ENCODE measurements around the gene CATSPER1. TPM values are rescaled to one million over a fixed set of nuclear protein-coding genes. Genes with fewer than 3 reads are reported as not detected.

Gene CATSPER1
- 0.51 TPM for total RNA-seq
- long read RNA-seq, result 0 reads

DNA sequence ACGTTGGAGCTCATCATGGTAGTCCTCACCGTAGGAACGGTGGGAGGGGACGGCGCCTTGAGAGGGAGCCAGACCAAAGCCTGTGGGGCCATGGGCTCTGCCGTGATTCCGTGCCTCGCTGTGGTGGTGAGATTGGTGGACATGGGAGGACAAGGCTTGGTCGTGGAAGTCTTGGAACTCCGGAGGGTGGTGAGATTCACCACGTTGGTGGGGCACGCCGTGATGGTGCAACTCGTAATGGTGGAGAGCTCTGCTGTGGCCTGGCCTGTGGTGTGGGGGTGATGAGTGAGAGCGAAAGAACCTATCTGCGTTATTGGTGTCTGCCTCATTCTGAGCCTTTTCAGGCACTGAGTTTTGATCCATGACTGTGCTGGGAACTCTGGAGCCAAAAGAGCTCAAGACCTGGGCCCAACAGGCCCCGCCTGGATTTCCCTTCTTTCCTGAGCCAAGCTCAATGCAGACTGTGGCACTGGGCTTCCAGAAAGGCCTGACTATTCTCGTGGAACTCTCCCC lies at the start of gene CATSPER1:
Gene CATSPER1, minus strand, starts transcription at position 463 of the 513 bp plus-strand sequence. Its CDS starts 100 bp downstream, at position 363.
- no peak for DNase-seq (ENCODE audit: low spot score)

- no peak for DNase-seq (ENCODE audit: low spot score)
Measured at GRCh38 chr11:66075273-66075672, 49.0 kb upstream of the CATSPER1 start.

DNA sequence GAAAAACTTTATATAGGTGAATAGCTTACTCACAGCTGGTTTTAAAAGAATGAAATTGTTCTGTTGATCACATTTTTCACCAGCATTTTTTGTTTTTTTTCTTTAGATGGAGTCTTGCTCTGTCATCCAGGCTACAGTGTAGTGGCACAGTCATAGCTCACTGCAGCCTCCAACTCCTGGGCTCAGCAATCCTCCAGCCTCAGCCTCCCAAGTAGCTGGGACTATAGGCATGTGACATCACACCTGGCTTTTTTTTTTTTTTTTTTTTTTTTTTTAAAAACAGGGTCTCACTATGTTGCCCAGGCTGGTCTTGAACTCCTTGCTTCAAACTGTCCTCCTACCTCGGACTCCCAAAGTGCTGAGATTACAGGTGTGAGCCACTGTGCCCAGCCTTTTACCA lies 47.4 kb upstream of the CATSPER1 start:
- DNase-seq (ENCODE audit: low spot score), result no peak

DNA sequence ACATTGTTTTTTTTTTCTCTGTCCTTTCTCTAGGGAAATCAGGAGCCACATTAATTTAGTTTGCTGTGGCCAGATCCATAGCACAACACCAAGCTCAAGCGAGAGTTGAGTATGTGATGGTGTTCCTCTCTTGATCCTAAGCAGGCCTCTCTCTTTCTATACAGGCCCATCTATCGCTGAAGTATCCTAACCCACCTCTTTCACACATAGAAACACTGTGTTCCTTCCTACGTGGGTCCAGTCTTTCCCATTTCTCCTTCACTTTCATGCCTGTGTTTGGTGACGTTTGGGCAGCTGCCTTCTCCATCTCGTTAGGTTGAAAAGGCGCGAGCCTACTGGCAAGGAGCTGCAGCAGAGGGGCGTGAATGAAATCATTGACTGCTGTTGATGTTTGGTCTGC lies 46.2 kb upstream of the CATSPER1 start:
- DNase-seq (ENCODE audit: low spot score), result no peak

GRCh38 chr11:66072081-66072480 lies 45.8 kb upstream of the CATSPER1 start:
- no peak for DNase-seq (ENCODE audit: low spot score)

- DNase-seq (ENCODE audit: low spot score), result no peak
Measured at GRCh38 chr11:66071381-66071801, 45.1 kb upstream of the CATSPER1 start.

DNA sequence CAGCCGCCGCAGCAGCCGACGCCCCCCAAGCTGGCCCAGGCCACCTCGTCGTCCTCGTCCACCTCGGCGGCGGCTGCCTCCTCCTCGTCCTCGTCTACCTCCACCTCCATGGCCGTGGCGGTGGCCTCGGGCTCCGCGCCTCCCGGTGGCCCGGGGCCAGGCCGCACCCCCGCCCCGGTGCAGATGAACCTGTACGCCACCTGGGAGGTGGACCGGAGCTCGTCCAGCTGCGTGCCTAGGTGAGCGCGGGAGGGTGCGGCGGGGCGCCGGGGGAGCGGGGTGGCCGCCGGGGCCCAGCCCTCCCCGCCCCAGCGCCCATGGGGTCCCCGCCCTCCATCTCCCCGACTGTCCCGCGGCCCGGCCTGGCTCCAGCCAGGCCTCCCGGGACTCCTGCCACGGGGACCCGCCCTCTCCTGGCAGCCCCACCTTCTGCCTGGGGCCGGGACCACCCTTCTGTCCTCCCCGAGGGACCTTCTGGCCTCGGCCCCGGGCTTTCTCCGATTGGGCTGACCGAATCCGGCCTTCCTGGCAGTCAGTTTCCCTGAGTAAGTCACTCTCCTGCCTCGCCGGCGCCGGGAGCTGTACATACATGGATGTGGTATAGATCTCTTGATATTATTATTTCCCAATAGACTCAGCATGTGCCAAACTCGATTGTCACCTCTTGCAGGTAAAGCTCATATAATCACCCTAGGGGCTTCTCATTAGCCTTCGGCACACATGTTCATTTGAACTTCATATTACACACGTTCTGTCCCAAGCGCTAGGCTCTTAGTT lies 44.5 kb upstream of the CATSPER1 start:
- DNase-seq (ENCODE audit: low spot score), result no peak

GRCh38 chr11:66069715-66070603 lies 43.7 kb upstream of the CATSPER1 start, which contains the start of gene PACS1:
Gene PACS1 (plus strand): TSS chr11:66070272. CDS start chr11:66070487, 215 bp downstream.
- DNase-seq (ENCODE audit: low spot score), result peak; percentile 94

DNA sequence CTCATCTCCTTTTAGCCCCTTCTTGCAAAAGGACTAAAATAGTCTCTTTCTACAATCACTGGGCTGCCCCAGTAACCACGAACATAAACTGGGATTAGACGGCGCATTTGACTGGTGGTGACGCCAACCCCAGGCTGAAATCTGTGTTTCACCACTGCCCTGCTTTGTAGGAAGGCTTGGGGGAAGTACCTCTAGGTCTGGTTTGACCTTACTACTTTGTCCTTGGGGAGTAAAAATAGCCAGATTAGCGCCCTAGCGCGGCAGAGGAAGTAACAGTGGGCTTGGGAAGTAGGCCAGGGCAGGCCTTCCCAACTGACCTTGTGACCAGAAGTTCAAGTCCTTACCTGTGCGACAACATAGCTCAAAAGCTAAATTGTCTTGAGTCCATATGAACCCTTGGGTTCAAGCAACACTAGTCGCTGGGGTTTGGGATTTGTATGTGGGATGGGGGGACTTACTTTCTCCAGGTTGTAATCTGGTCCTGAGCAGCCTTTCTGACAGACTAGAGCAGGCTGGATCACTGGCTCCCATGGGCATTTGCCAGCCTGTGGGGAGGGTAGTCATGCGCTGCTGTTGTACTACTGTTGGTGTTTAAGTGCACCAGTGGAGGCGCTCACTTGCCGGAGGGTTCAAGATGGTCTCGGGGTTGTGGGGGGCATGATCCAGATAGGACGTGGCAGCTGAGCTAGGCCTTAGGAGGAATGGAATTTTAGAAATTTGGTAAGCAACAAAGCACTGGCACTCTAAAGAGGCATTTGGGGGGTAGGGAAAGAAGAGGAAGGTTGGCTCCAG lies 42.8 kb upstream of the CATSPER1 start:
- DNase-seq (ENCODE audit: low spot score), result no peak

GRCh38 chr11:66068154-66068821 lies 42.0 kb upstream of the CATSPER1 start:
- DNase-seq (ENCODE audit: low spot score), result no peak

GRCh38 chr11:66067640-66068039 lies 41.4 kb upstream of the CATSPER1 start:
- no peak for DNase-seq (ENCODE audit: low spot score)

DNA sequence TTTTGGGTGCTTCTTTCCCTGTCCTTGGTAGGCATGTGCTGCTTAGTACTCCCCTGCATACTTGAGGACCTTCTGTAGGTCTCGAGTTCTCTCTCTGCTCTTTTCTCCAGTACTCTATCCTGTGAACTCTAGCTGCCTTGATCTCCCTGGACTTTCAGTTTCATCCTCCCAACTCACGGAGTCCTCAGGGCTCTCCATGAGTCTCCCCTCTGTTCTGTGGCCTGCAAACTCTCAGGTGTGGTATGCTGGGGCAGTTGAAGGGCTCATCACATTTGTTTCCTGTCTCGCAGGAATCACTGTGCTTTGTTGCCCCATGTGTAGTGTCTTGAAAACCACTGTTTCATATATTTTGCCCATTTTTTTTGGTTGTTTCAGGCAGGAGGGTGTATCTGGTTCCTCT lies 40.5 kb upstream of the CATSPER1 start:
- no peak for DNase-seq (ENCODE audit: low spot score)

GRCh38 chr11:66064571-66064970 lies 38.3 kb upstream of the CATSPER1 start:
- DNase-seq (ENCODE audit: low spot score), result no peak

DNA sequence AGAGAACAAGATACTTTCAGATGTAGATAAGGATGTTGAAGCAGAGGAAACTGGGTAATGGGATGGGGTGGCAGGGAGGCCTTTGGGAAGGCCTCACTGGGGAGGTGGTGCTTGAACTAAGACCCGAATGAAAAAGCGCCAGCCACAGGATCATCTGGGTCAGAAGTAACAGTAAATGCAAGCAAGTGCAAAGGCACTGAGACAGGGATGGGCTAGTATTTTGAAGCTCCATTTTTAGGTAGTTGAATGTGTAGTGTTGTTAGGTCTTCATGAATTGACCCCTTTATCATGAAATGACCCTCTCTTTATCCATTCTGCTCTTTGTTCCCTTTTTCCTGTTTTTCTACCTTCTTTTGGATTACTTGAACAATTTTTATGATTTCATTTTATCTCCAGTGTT lies 37.6 kb upstream of the CATSPER1 start:
- no peak for DNase-seq (ENCODE audit: low spot score)

DNA sequence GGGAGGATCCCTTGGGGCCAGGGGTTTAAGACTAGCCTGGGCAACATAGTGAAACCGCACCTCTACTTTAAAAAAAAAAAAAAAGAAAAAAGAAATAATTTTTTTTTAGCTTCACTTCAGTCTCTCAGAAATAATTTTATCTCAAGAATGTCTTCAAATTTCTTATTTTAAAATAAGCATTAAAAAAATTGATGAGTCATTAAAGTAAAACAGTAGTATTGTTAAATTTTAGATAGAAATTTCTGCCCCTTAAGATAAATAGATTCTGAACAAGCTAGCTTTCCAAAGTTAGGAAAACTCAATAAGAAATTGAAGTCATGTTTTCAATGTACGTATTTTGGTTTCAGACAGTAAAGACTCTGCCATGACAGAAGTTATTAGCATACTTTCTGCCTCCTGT lies 36.1 kb upstream of the CATSPER1 start:
- DNase-seq (ENCODE audit: low spot score), result no peak

- no peak for DNase-seq (ENCODE audit: low spot score)
Measured at GRCh38 chr11:66061268-66061667, 35.0 kb upstream of the CATSPER1 start.

DNA sequence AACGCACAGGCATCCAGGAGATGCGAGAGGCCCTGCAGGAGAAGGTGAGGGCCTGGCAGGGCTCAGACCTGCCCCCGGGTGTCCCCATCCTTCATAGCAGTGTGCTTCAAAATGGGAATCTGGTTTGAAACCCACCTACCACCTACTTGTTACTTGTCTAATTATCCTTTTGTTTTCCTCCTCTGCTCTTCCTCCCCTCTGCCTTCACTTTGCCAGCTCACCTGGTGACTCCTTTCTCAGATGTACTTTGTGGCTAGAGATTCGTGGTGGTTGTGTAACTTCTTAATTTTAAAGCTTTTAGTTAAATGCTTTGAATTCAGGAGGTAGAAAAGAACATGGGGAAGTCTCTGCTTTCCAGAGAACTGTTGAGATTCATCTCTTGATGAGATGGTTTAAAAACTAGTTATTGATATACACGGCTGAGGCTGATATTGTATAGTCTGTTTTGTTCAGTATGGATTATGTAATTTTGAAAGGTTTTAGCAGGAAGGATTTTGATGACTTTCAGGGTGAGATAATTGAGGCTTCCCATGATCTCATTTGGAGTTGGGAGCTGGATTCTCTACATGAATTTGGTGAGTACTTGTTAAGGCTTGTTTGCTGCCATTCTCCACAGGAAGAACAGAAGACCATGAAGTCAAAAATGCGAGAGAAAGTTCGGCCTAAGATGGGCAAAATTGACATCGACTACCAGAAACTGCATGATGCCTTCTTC lies 33.8 kb upstream of the CATSPER1 start:
- no peak for DNase-seq (ENCODE audit: low spot score)

DNA sequence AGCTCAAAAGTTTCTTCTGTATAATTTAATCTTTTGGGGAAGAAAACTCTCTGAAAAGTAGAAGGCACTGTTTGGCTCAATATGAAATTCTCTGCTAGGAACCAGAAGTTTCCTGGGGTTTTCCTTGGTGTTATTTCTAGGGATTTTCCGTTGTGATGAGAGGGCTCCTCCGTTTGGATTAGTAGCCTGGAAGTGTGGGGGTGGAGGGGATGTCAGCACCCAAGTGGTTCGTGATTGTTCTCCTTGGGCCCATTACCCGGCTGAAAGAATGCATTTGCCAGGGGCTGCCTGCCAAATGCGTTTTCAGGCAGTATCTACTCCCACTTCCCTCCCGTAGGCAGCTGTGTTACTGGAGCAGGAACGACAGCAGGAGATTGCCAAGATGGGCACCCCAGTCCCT lies 30.2 kb upstream of the CATSPER1 start:
- no peak for DNase-seq (ENCODE audit: low spot score)

DNA sequence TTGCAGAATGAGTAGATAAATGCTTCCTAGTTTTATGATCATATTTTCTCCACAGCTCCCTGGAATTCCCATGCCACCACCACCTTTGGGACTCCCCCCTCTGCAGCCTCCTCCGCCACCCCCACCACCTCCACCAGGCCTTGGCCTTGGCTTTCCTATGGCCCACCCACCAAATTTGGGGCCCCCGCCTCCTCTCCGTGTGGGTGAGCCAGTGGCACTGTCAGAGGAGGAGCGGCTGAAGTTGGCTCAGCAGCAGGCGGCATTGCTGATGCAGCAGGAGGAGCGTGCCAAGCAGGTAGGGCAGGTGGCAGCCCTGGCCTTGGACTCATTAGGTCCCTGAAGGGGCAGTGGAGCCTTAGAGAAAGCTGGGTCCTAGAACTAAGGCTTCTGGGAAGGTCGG lies 28.7 kb upstream of the CATSPER1 start:
- DNase-seq (ENCODE audit: low spot score), result no peak

- no peak for DNase-seq (ENCODE audit: low spot score)
Measured at GRCh38 chr11:66052664-66052982, 26.3 kb upstream of the CATSPER1 start.
